Left ventricle myocardium superior (tissue), 1 donor: Measurements from ENCODE around the gene FAM174C. TPM values are rescaled to one million over a fixed set of nuclear protein-coding genes. Genes with fewer than 3 reads are reported as not detected.
"Not testable (repeated sequence)": the region's sequence is repeated elsewhere in the genome, so short reads cannot be mapped to it uniquely, and the experiment has no call there.

Source experiments
- ATAC-seq: fragments of 200-7000 bp; cut with Tn5 transposase; one replicate; pipeline ENCODE4 v1.9.1; 2020; ENCODE audit warnings: mild to moderate bottlenecking, moderate library complexity
- DNase-seq: peaks from one replicate; pipeline ENCODE4 v3.0.0-alpha.2; 2020
- intact Hi-C: fragments of 100-400 bp; cut with micrococcal nuclease; formaldehyde crosslinking; loops from one replicate; pipeline ENCODE4 v1.11.0; 2022
- total RNA-seq: library from RNA; stranded (reverse); fragmentation: NEBNext Ultra II Directional; extraction: Animal tissue kit (Norgen Biotek cat#: 25700); gene quantifications from one replicate; pipeline ENCODE4 v1.2.1, GENCODE V29; 2021
- donor health status: DM: no; HTN: yes; CAD: no; lungs with severe emphysema.

The FAM174C gene
- total RNA-seq, 1 donor from 2014 or later: 13.1 TPM

GRCh38 chr19:1308718-1309117 is 33.4 kb downstream of the FAM174C start:
- no peak for DNase-seq
- intact Hi-C loops: no loop called here
- ATAC-seq: no peak

DNA sequence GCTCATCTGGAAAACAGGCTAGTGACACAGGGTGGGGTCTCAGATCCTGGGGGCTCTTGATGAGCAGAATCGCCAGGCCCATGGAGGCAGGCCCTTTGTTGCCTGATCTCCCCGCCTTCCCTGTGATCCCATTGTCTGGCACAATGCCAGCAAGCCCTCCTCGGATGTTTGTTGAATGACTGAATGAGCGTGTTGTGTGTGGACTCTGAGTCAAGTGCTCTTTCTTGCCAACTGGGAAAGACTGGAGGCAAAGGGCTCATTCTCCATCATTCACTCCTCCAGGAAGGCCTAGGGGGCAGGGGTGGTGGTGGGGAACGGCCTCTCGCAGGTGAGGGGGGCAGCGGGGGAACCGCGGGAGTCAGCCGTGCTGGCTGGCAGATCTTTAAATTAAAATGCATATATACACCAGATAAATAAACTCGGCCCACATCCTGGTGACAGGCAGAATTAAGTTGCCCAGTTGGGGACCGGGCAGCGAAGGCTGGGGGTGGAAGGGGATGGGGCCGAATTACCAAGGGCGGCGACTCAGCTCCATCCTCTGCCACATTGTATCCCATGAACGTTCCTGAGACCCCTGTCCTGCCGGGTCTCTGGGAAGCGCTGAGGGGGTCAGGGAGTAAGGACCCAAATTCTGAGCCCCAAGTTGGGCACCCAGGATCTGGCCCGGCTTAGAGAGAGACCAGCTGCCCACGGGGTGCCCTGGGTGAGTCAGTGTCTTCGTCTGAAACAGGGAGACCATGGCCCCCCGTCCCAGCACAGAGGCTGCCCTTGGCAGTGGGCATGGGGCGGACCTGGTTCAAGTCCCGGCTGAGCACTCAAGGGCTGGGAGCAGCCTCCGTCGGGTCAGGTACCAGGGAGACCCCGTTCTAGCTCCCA is 34.9 kb downstream of the FAM174C start:
- ATAC-seq (no peak), DNase-seq (no peak)
- intact Hi-C loops: no loop called here

GRCh38 chr19:1310853-1311180 is 35.5 kb downstream of the FAM174C start:
- intact Hi-C loops: no loop called here
- ATAC-seq (no peak), DNase-seq (no peak)

- ATAC-seq: no peak
- intact Hi-C loops: no loop called here
Measured at GRCh38 chr19:1311543-1312091, 36.3 kb downstream of the FAM174C start.

DNA sequence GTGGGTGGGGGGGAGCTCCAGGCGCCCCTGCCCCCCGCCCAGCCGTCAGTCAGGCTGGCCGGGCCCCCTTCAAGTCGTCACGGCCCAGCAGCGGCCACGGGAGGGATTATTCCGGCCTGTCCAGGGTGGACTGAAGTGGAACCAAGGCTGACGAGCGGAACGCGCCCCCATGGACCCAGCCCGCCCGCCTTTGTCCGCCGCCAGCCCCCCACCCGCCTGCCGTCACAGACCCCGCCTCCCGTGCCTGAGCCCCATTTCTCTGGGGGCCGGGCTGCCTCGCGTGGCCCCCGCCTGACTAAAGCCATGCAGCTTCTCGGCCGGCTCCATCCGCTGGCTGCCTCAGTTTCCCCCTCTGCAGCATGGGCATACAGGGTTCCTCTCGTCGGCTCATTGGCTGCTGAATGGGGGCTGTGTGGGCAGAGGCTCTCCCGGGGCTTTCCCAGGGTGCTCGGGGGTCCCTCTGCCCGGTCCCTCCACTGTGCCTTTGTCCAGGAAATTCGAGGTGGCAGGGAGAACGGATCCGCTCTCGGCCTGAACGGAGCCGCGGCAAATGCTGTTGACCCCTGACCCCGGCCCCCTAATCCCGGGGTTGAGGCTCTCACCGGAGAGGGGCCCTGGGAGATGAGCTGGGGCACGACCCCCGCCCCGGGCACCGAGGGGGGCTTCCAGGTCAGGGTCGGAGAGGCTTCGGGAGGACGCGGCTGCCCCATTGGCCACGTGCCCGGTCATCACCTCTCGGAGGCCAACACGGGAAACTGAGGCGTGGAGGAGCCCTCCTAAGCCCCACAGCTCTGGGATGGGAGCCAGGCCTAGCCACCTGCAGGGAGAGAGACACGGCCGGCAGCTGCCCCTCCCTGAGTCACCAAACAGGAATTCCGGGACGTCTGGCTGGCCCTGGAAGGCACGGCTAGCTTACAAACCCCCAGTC is 37.7 kb downstream of the FAM174C start:
- DNase-seq: no peak
- intact Hi-C loops: no loop called here
- no peak for ATAC-seq

More at GRCh38 chr19:1311543-1312091, 36.3 kb downstream of the FAM174C start:
- no peak for DNase-seq

GRCh38 chr19:1313695-1314613 is 38.6 kb downstream of the FAM174C start:
- ATAC-seq: no peak
- intact Hi-C loops: no loop called here
- no peak for DNase-seq

GRCh38 chr19:1315470-1316166 is 40.3 kb downstream of the FAM174C start:
- DNase-seq: peak; percentile 76
- intact Hi-C loops: no loop called here

GRCh38 chr19:1316466-1316865 is 41.1 kb downstream of the FAM174C start:
- intact Hi-C loops: no loop called here
- DNase-seq: no peak
- no peak for ATAC-seq

More at GRCh38 chr19:1315470-1316166, 40.3 kb downstream of the FAM174C start:
- ATAC-seq: peak; percentile 93

- intact Hi-C loops: no loop called here
- ATAC-seq (no peak), DNase-seq (no peak)
Measured at GRCh38 chr19:1317274-1318003, 42.1 kb downstream of the FAM174C start.

GRCh38 chr19:1318678-1319471 is 43.5 kb downstream of the FAM174C start:
- ATAC-seq (no peak), DNase-seq (no peak)
- intact Hi-C loops: no loop called here

DNA sequence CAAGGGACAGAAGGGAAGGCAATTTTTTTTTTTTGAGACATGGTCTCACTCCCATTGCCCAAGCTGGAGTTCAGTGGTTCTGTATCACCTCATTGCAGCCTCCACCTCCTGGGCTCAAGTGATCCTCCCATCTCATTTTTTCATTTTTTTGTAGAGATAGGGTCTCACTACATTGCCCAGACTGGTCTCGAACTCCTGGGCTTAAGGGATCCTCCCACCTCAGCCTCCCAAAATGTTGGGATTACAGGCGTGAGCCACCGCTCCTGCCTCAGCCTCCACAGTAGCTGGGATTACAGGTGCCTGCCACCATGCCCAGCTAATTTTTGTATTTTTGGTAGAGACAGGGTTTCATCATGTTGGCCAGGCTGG is 44.9 kb downstream of the FAM174C start:
- ATAC-seq, DNase-seq, intact Hi-C loops: not testable (repeated sequence)

DNA sequence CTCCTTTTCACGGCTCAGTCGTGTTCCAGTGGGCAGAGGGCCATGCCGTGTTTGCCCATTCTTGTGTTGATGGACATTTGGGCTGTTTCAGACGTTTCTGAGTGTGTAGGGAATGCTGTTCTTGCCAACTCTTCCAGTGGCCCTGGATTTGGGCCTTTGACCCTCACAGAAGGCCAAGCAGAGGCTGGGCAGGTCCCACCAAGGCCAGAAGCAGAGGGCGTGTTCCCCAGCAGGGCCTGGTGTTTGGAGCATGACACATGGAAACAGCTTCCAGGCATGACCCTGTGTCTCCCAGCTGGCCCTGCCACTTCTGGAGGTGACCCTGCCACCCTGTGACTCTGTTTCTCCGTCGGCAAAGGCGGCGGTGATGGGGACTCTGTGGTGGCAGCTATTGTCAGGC is 46.2 kb downstream of the FAM174C start:
- ATAC-seq (no peak), DNase-seq (no peak)
- intact Hi-C loops: no loop called here

- DNase-seq (no peak), ATAC-seq (no peak)
- intact Hi-C loops: no loop called here
Measured at GRCh38 chr19:1322198-1322981, 47.1 kb downstream of the FAM174C start.

- intact Hi-C loops: no loop called here
- DNase-seq (no peak), ATAC-seq (no peak)
Measured at GRCh38 chr19:1324249-1324805, 49.0 kb downstream of the FAM174C start.

GRCh38 chr19:1324806-1325567 is 49.7 kb downstream of the FAM174C start:
- ATAC-seq: peak; percentile 78
- intact Hi-C loops: no loop called here
- peak; percentile 68 for DNase-seq
